ENCODE results near the gene CCR5AS.

Gene CCR5AS

DNA sequence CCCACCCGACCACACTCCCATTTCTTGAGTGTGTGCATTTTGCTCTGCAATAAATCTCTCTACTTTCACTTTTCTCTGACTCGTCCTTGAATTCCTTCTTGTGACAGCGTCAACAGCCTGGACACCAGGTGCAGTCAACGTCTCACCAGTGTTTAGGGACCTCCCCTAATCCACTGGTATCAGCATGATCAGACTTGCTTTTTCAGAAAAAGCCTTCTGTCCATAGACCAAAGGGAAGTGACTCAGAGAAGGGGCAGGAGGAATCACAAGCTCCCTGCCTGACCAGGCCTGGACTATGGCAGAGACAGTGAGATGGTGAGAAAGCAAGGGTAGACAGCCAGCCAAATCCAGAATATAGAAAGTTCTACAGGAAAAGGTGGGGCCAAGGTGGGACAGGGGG is 20.7 kb downstream of the CCR5AS start:
- TF ChIP-seq, protein P1, sequence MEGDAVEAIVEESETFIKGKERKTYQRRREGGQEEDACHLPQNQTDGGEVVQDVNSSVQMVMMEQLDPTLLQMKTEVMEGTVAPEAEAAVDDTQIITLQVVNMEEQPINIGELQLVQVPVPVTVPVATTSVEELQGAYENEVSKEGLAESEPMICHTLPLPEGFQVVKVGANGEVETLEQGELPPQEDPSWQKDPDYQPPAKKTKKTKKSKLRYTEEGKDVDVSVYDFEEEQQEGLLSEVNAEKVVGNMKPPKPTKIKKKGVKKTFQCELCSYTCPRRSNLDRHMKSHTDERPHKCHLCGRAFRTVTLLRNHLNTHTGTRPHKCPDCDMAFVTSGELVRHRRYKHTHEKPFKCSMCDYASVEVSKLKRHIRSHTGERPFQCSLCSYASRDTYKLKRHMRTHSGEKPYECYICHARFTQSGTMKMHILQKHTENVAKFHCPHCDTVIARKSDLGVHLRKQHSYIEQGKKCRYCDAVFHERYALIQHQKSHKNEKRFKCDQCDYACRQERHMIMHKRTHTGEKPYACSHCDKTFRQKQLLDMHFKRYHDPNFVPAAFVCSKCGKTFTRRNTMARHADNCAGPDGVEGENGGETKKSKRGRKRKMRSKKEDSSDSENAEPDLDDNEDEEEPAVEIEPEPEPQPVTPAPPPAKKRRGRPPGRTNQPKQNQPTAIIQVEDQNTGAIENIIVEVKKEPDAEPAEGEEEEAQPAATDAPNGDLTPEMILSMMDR (IDR thresholded peaks at IDR 0.05; ENCODE audit: borderline replicate concordance, extremely low read depth, insufficient read depth), result no peak
- Histone ChIP-seq H3K36me3 (ENCODE audit: control insufficient read depth in 2 of 3, insufficient read depth in 3 of 3, low read length in 3 of 3) (no peaks in the 10 kb centered on the region), H3K27me3 (ENCODE audit: control insufficient read depth, insufficient read depth, low read length) (no peaks in the 10 kb centered on the region), H3K27ac (ENCODE audit: low read depth in 2 of 2, low read length in 2 of 2) (no peak overlapping the region), H3K4me1 (ENCODE audit: control insufficient read depth in 2 of 3, insufficient read depth in 2 of 3, low read depth in 1 of 3, low read length in 3 of 3) (no peaks in the 10 kb centered on the region), H3K9me3 (ENCODE audit: control insufficient read depth in 2 of 3, insufficient read depth in 1 of 3, low read length in 3 of 3) (no peaks in the 10 kb centered on the region), H3K9ac (ENCODE audit: low read length in 3 of 3) (no peak overlapping the region), H3K4me3 (ENCODE audit: low read length in 3 of 3) (no peak overlapping the region)
- FAIRE-seq (no peak), DNase-seq (no peak)
- intact Hi-C loops (cut with DNase I), result no loop called here

DNA sequence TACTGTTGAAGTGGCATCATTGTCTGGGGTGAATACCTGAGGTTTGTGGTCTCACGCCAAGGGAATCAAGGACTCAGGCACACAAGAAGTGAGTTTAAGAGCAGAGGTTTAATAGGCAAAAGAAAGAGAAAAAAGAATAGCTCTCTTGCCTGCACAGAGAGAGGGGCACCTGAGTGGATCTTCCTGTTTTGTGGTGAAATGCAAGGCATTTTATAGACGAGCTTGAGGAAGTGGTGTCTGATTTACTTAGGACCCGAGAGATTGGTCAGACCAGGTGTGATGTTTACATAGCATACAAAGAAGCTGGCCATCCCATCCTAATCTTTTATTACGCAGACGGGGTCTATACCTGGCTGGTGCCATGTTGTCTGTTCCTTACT is 22.9 kb downstream of the CCR5AS start:
- H3K9ac ChIP-seq (ENCODE audit: low read length in 3 of 3), result no peak overlapping the region
- H3K27me3 ChIP-seq (ENCODE audit: control insufficient read depth, insufficient read depth, low read length), result no peaks in the 10 kb centered on the region
- peaks cover 0 to 2% (median 0%) of the 10 kb centered on the region in 3 donors for H3K4me1 ChIP-seq (ENCODE audit: control insufficient read depth in 2 of 3, insufficient read depth in 2 of 3, low read depth in 1 of 3, low read length in 3 of 3)
- TF ChIP-seq, protein P1 (IDR thresholded peaks at IDR 0.05; ENCODE audit: borderline replicate concordance, extremely low read depth, insufficient read depth), result no peak
- no peak overlapping the region for H3K27ac ChIP-seq (ENCODE audit: low read depth in 2 of 2, low read length in 2 of 2)
- no peak overlapping the region for H3K4me3 ChIP-seq (ENCODE audit: low read length in 3 of 3)
- no peaks in the 10 kb centered on the region for H3K36me3 ChIP-seq (ENCODE audit: control insufficient read depth in 2 of 3, insufficient read depth in 3 of 3, low read length in 3 of 3)
- H3K9me3 ChIP-seq (ENCODE audit: control insufficient read depth in 2 of 3, insufficient read depth in 1 of 3, low read length in 3 of 3), result no peaks in the 10 kb centered on the region
- no peak for DNase-seq
- no peak for FAIRE-seq
- intact Hi-C loops (cut with DNase I), result no loop called here

DNA sequence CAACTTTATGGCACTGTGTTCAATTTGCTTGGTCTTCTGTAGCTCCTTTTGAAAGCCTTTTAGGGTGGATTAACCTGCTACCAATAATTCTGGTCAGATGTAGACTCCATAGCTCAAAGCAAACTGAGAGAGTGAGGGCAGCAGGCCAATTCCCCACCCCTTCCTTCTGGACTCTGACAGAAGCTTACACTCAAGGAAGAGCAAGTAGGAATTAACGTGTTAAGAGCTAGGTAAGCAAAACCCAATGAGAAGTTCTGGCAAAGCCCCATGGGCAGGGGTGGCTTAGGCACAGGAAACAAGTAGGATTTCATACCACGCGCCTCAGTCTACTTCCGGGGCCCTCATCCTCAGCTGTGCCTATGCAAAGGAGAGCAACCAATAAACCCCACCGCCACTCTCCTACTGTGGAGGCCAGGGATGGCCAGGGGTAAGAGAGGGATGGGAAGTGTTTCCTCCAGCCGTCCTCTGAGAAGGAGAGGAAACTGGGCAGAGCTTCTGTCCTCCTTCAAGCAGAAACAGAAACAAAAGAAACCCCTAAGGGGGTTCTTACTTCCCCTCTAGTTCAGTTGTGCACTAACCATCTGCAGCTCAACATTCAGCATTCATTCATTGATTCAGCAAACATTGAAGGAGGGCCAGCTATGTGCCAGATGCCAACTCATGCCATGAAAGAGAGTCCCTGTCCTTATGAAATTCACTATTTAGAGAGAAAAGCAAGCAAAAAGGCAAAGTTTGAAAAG is 23.5 kb downstream of the CCR5AS start:
- Histone ChIP-seq H3K9ac (ENCODE audit: low read length in 3 of 3) (no peak overlapping the region), H3K4me1 (ENCODE audit: control insufficient read depth in 2 of 3, insufficient read depth in 2 of 3, low read depth in 1 of 3, low read length in 3 of 3) (peaks cover 0 to 2% (median 0%) of the 10 kb centered on the region in 3 donors), H3K9me3 (ENCODE audit: control insufficient read depth in 2 of 3, insufficient read depth in 1 of 3, low read length in 3 of 3) (no peaks in the 10 kb centered on the region), H3K4me3 (ENCODE audit: low read length in 3 of 3) (no peak overlapping the region), H3K27ac (ENCODE audit: low read depth in 2 of 2, low read length in 2 of 2) (no peak overlapping the region), H3K36me3 (ENCODE audit: control insufficient read depth in 2 of 3, insufficient read depth in 3 of 3, low read length in 3 of 3) (no peaks in the 10 kb centered on the region), H3K27me3 (ENCODE audit: control insufficient read depth, insufficient read depth, low read length) (no peaks in the 10 kb centered on the region)
- TF ChIP-seq, protein P1 (IDR thresholded peaks at IDR 0.05; ENCODE audit: borderline replicate concordance, extremely low read depth, insufficient read depth), result no peak
- DNase-seq (no peak), FAIRE-seq (no peak)
- intact Hi-C loops (cut with DNase I), result no loop called here

DNA sequence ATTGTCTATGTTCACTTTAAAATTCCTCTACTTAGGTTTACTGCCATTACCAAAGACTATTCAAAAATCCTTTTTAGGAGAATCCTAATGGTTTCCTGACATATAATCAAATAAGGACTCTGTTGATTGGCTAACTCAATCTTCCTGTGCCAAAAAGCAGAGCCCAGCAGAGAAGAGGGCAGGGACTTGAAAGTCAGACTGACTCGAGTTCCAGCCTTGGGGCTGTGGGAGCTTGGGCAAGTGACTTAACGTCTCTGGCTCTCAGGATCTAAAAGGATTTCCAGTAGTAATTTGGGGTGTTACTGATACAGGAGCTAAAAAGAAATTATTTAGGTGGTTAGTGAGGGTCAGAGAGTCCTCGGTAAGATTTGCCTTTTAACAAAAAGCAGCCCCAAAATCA is 25.2 kb downstream of the CCR5AS start:
- intact Hi-C loops (cut with DNase I), result no loop called here
- peaks cover 0 to 2% (median 0%) of the 10 kb centered on the region in 3 donors for H3K4me1 ChIP-seq (ENCODE audit: control insufficient read depth in 2 of 3, insufficient read depth in 2 of 3, low read depth in 1 of 3, low read length in 3 of 3)
- H3K4me3 ChIP-seq (ENCODE audit: low read length in 3 of 3), result no peak overlapping the region
- DNase-seq (no peak), FAIRE-seq (no peak)
- H3K36me3 ChIP-seq (ENCODE audit: control insufficient read depth in 2 of 3, insufficient read depth in 3 of 3, low read length in 3 of 3), result no peaks in the 10 kb centered on the region
- no peaks in the 10 kb centered on the region for H3K9me3 ChIP-seq (ENCODE audit: control insufficient read depth in 2 of 3, insufficient read depth in 1 of 3, low read length in 3 of 3)
- no peak overlapping the region for H3K9ac ChIP-seq (ENCODE audit: low read length in 3 of 3)
- H3K27ac ChIP-seq (ENCODE audit: low read depth in 2 of 2, low read length in 2 of 2), result no peak overlapping the region
- TF ChIP-seq, protein P1 (IDR thresholded peaks at IDR 0.05; ENCODE audit: borderline replicate concordance, extremely low read depth, insufficient read depth), result no peak
- no peaks in the 10 kb centered on the region for H3K27me3 ChIP-seq (ENCODE audit: control insufficient read depth, insufficient read depth, low read length)

Measured in kidney (tissue), 13 donors.